H1 (cell line): ENCODE measurements around the gene PRKCI. TPM values are rescaled to one million over a fixed set of nuclear protein-coding genes. Genes with fewer than 3 reads are reported as not detected.

Source experiments
- CTCF ChIA-PET: fragments of 300-600 bp; sonication (Branson Sonifier 250); formaldehyde crosslinking; loops from one replicate; lab custom pipeline; 2021; ENCODE audit not compliant: partially characterized antibody; lab: Charles Lee
- POLR2A ChIA-PET: fragments of 300-600 bp; sonication (Branson Sonifier 250); formaldehyde crosslinking; loops from one replicate; lab custom pipeline; 2021; ENCODE audit warnings: inconsistent platforms; ENCODE audit not compliant: partially characterized antibody; lab: Charles Lee
- DNase-seq, 2 experiments: peaks; one replicate each; pipeline versions ENCODE4 v3.0.0 to v3.0.0-alpha.2; 2010 to 2022; ENCODE audit warnings: low spot score in 2 of 2, low read depth in 1 of 2, mixed read lengths in 1 of 2
- FAIRE-seq: peaks from 2 replicates; lab custom pipeline; 2011; peaks lifted over from hg19 to GRCh38; lab: Jason Lieb, UNC
- H2AFZ ChIP-seq: 2 replicates; pipeline ENCODE4 v1.8.1; 2012; ENCODE audit warnings: low read length, inconsistent platforms
- H2AK5ac ChIP-seq: 2 replicates; pipeline ENCODE4 v1.6.1; 2013; ENCODE audit warnings: low read depth, low read length
- H2BK120ac ChIP-seq: replicated peaks from 2 replicates; pipeline ENCODE3; 2013; ENCODE audit warnings: low read depth, low read length, inconsistent platforms
- H2BK12ac ChIP-seq: 2 replicates; pipeline ENCODE4 v1.6.1; 2013; ENCODE audit warnings: low read depth, low read length
- H2BK15ac ChIP-seq: 2 replicates; pipeline ENCODE4 v1.6.1; 2013; ENCODE audit warnings: low read length
- H2BK20ac ChIP-seq: 2 replicates; pipeline ENCODE4 v1.6.1; 2013; ENCODE audit warnings: low read length
- H2BK5ac ChIP-seq: 2 replicates; pipeline ENCODE4 v1.6.1; 2013; ENCODE audit warnings: low read depth, low read length
- H3K14ac ChIP-seq: 2 replicates; pipeline ENCODE4 v1.6.1; 2013; ENCODE audit warnings: inconsistent platforms; ENCODE audit not compliant: insufficient read length
- H3K18ac ChIP-seq: 2 replicates; pipeline ENCODE4 v1.6.1; 2013; ENCODE audit warnings: low read length; ENCODE audit errors: extremely low read depth
- H3K23ac ChIP-seq: 2 replicates; pipeline ENCODE4 v1.6.1; 2013; ENCODE audit warnings: inconsistent platforms; ENCODE audit not compliant: insufficient read length
- H3K23me2 ChIP-seq: 2 replicates; pipeline ENCODE4 v1.6.1; 2013; ENCODE audit warnings: low read depth, low read length
- H3K27ac ChIP-seq: 2 replicates; pipeline ENCODE4 v1.6.1; 2011; ENCODE audit warnings: low read depth, low read length, inconsistent platforms
- H3K27me3 ChIP-seq, 4 experiments: replicated peaks in 1 of 4; 1 replicate in 1 of 4; 2 replicates in 3 of 4; pipeline versions ENCODE4 v1.6.1 to v1.8.1; 2011 to 2013; ENCODE audit warnings: low read length in 3 of 4, mild to moderate bottlenecking in 3 of 4, inconsistent platforms in 2 of 4, mixed read lengths in 2 of 4, moderate library complexity in 1 of 4; ENCODE audit not compliant: control insufficient read depth in 3 of 4, insufficient read depth in 3 of 4; ENCODE audit errors: extremely low read depth in 1 of 4
- H3K36me3 ChIP-seq, 4 experiments: 2 replicates each; pipeline versions ENCODE4 v1.6.1 to v1.8.1; 2011 to 2013; ENCODE audit warnings: mild to moderate bottlenecking in 4 of 4, low read length in 3 of 4, moderate library complexity in 2 of 4, control low read depth in 1 of 4, inconsistent platforms in 1 of 4; ENCODE audit not compliant: insufficient read depth in 4 of 4, control insufficient read depth in 2 of 4
- H3K4ac ChIP-seq: replicated peaks from 2 replicates; pipeline ENCODE3; 2013; ENCODE audit warnings: low read length, low read depth, mixed read lengths, inconsistent platforms; ENCODE audit not compliant: insufficient read length
- H3K4me1 ChIP-seq, 4 experiments: replicated peaks in 1 of 4; 1 replicate in 1 of 4; 2 replicates in 3 of 4; pipeline versions ENCODE4 v1.6.1 to v1.8.1; 2011 to 2013; ENCODE audit warnings: low read length in 3 of 4, inconsistent platforms in 2 of 4, mixed read lengths in 1 of 4; ENCODE audit not compliant: insufficient read depth in 4 of 4, control insufficient read depth in 3 of 4
- H3K4me2 ChIP-seq, 2 experiments: 2 replicates each; pipeline versions ENCODE4 v1.6.1 to v1.8.1; 2011 to 2013; ENCODE audit warnings: low read depth in 2 of 2, low read length in 2 of 2, control low read depth in 1 of 2, inconsistent platforms in 1 of 2, mild to moderate bottlenecking in 1 of 2; ENCODE audit not compliant: insufficient read depth in 1 of 2
- H3K4me3 ChIP-seq, 4 experiments: fragments of 200-600, 300-600 bp in 1 of 4; sonication (generic), shearing (Covaris generic), sonication (Bioruptor Twin) in 1 of 4; 2 replicates each; pipeline versions ENCODE4 v1.5.1 to v1.8.1; 2011 to 2016; ENCODE audit warnings: low read length in 4 of 4, low read depth in 3 of 4, control low read depth in 2 of 4, inconsistent platforms in 2 of 4, mild to moderate bottlenecking in 2 of 4, mixed read lengths in 1 of 4, moderate library complexity in 1 of 4; ENCODE audit not compliant: insufficient read depth in 2 of 4; ENCODE audit errors: extremely low read depth in 1 of 4
- H3K56ac ChIP-seq: replicated peaks from 2 replicates; pipeline ENCODE3; 2013; ENCODE audit warnings: low read depth, mild to moderate bottlenecking, mixed read lengths, low read length, inconsistent platforms; ENCODE audit not compliant: insufficient read length
- H3K79me1 ChIP-seq: 2 replicates; pipeline ENCODE4 v1.6.1; 2013; ENCODE audit warnings: low read depth, low read length, control low read depth
- H3K79me2 ChIP-seq, 2 experiments: 2 replicates each; pipeline versions ENCODE4 v1.6.1 to v1.8.1; 2012 to 2013; ENCODE audit warnings: low read length in 2 of 2, mild to moderate bottlenecking in 2 of 2, inconsistent platforms in 1 of 2; ENCODE audit not compliant: insufficient read depth in 2 of 2, control insufficient read depth in 1 of 2
- H3K9ac ChIP-seq, 4 experiments: replicated peaks in 1 of 4; 1 replicate in 1 of 4; 2 replicates in 3 of 4; pipeline versions ENCODE4 v1.6.1 to v1.8.1; 2011 to 2013; ENCODE audit warnings: low read depth in 3 of 4, low read length in 3 of 4, control low read depth in 2 of 4, mild to moderate bottlenecking in 2 of 4, moderate library complexity in 2 of 4, inconsistent platforms in 1 of 4; ENCODE audit errors: extremely low read depth in 1 of 4
- H3K9me3 ChIP-seq, 2 experiments: 2 replicates each; pipeline versions ENCODE4 v1.6.1 to v1.8.1; 2012 to 2013; ENCODE audit warnings: mild to moderate bottlenecking in 2 of 2, moderate library complexity in 2 of 2, control low read depth in 1 of 2, inconsistent platforms in 1 of 2, low read depth in 1 of 2, low read length in 1 of 2, mixed read lengths in 1 of 2; ENCODE audit not compliant: insufficient read depth in 2 of 2
- H4K20me1 ChIP-seq, 2 experiments: replicated peaks in 1 of 2; 2 replicates each; pipeline versions ENCODE3 to v1.8.1; 2011 to 2013; ENCODE audit warnings: inconsistent platforms in 2 of 2, low read length in 2 of 2, mild to moderate bottlenecking in 1 of 2; ENCODE audit not compliant: insufficient read depth in 2 of 2, control insufficient read depth in 1 of 2
- H4K5ac ChIP-seq: 2 replicates; pipeline ENCODE4 v1.6.1; 2013; ENCODE audit warnings: low read length, low read depth, mixed read lengths, inconsistent platforms; ENCODE audit not compliant: insufficient read length
- H4K8ac ChIP-seq: 2 replicates; pipeline ENCODE4 v1.8.0; 2013; ENCODE audit warnings: mild to moderate bottlenecking, moderate library complexity, low read length, inconsistent platforms; ENCODE audit not compliant: insufficient read depth; ENCODE audit errors: extremely low read depth
- H4K91ac ChIP-seq: replicated peaks from 2 replicates; pipeline ENCODE3; 2013; ENCODE audit warnings: low read length, mixed read lengths, inconsistent platforms; ENCODE audit not compliant: insufficient read length
- ATF3 ChIP-seq: IDR thresholded peaks from 2 replicates; pipeline ENCODE4 v1.6.1; 2011; ENCODE audit warnings: low read depth, mild to moderate bottlenecking, low read length; ENCODE audit not compliant: insufficient read depth
- E2F6 ChIP-seq: IDR thresholded peaks from 2 replicates; pipeline ENCODE4 v1.6.1; 2012; ENCODE audit warnings: inconsistent platforms
- KDM1A ChIP-seq: fragments of 200-600, 300-600 bp; sonication (generic); IDR thresholded peaks from 2 replicates; pipeline ENCODE4 v1.7.1; 2016; ENCODE audit warnings: mild to moderate bottlenecking, low read length, borderline replicate concordance
- KDM5A ChIP-seq: fragments of 200-600 bp; IDR thresholded peaks from 2 replicates; pipeline ENCODE4 v1.7.1; 2012; ENCODE audit warnings: mild to moderate bottlenecking, low read length, inconsistent platforms, mixed read lengths
- RAD21 ChIP-seq, 2 experiments: IDR thresholded peaks in 1 of 2; conservative IDR thresholded peaks in 1 of 2; 2 replicates each; pipeline ENCODE4 v1.6.1; 2011; ENCODE audit warnings: low read depth in 2 of 2, low read length in 2 of 2, improper control_type of control experiment in 1 of 2, inconsistent platforms in 1 of 2, mild to moderate bottlenecking in 1 of 2, moderate library complexity in 1 of 2
- RNF2 ChIP-seq: fragments of 200-900, 300-1000 bp; sonication (generic); IDR thresholded peaks from 2 replicates; pipeline ENCODE4 v1.7.1; 2016; ENCODE audit warnings: borderline replicate concordance, low read depth, mild to moderate bottlenecking, antibody characterized with exemption, low read length; ENCODE audit not compliant: poor library complexity, severe bottlenecking; ENCODE audit errors: missing control alignments
- RXRA ChIP-seq: IDR thresholded peaks from 2 replicates; pipeline ENCODE4 v1.6.1; 2011; ENCODE audit warnings: low read depth, mild to moderate bottlenecking, low read length, moderate library complexity; ENCODE audit not compliant: insufficient read depth
- SIRT6 ChIP-seq: IDR thresholded peaks from one replicate; pipeline ENCODE4 v1.7.1; 2012; ENCODE audit warnings: low read length, inconsistent platforms
- SRF ChIP-seq: IDR thresholded peaks from 2 replicates; pipeline ENCODE4 v1.6.1; 2011; ENCODE audit warnings: mild to moderate bottlenecking, low read depth, low read length, moderate library complexity
- WGBS, 2 experiments: shearing (Covaris generic) in 1 of 2; methylation state at CpG; one replicate each; pipeline versions ENCODE4 v1.1.6 to v1.1.7; 2013 to 2015; ENCODE audit warnings: low lambda C conversion rate in 2 of 2, mixed read lengths in 2 of 2, inconsistent platforms in 1 of 2, low coverage in 1 of 2, missing lambda C conversion rate in 1 of 2; ENCODE audit not compliant: insufficient replicate concordance in 2 of 2, insufficient coverage in 1 of 2, insufficient read length in 1 of 2; ENCODE audit errors: extremely low coverage in 1 of 2, missing lambda C conversion rate in 1 of 2; 5-methylcytosine and 5-hydroxymethylcytosine counted together
- polyA plus RNA-seq, 7 experiments: library from polyadenylated mRNA; depleted of rRNA in 3 of 7; stranded (reverse) in 5 of 7; unstranded in 2 of 7; fragments of >200 nt in 5 of 7; fragments of 200-250 nt in 2 of 7; gene quantifications; 1 replicate in 5 of 7; 2 replicates in 1 of 7; 4 replicates in 1 of 7; pipeline versions ENCODE4 v1.2.1 to v1.2.3, GENCODE V29; 2011 to 2013; ENCODE audit warnings: missing spikeins in 2 of 7, mixed read lengths in 2 of 7
- total RNA-seq: library from RNA; stranded (reverse); fragmentation: NEBNext Ultra II Directional; extraction: Animal tissue kit (Norgen Biotek cat#: 25700); gene quantifications from 2 replicates; pipeline ENCODE4 v1.2.1, GENCODE V29; 2021

PRKCI gene
- total and polyA plus RNA-seq, 2 of the 8 experiments (the other 6 are each of a cell fraction or from before 2014, with no cell fraction given) = 24.3 to 100.0 TPM

- H2BK20ac ChIP-seq = no peak overlapping the region
- no peaks in the 10 kb centered on the region for H3K36me3 ChIP-seq
- 91% methylated on average over 11 of the region's 11 CpGs; no CpG with 5 or more reads in 1 of the 2 experiments for WGBS, 2 experiments
- H3K4me2 ChIP-seq = no peak overlapping the region
- no peak overlapping the region for H3K56ac ChIP-seq
- H4K8ac ChIP-seq = no peak overlapping the region
- no peak overlapping the region for H2AK5ac ChIP-seq
- POLR2A ChIA-PET = no interaction called here
- H3K4ac ChIP-seq = no peak overlapping the region
- FAIRE-seq (no peak), DNase-seq (no peak)
- no peak overlapping the region for H2BK12ac ChIP-seq
- H3K79me1 ChIP-seq = no peaks in the 10 kb centered on the region
- no peak overlapping the region for H3K23ac ChIP-seq
- no peak overlapping the region for H3K14ac ChIP-seq
- no peaks in the 10 kb centered on the region for H4K20me1 ChIP-seq
- H3K18ac ChIP-seq = no peak overlapping the region
- H2BK15ac ChIP-seq = no peak overlapping the region
- H3K4me3 ChIP-seq = no peak overlapping the region
- CTCF ChIA-PET = interaction anchor here (0.8 to 2.0 kb wide), 4 partner anchors 9 to 490 kb away, joined by 3 to 6 read pairs (median 3); no protein-coding TSS in a partner anchor
- H3K79me2 ChIP-seq = no peaks in the 10 kb centered on the region
- H3K9ac ChIP-seq = no peak overlapping the region
- no peaks in the 10 kb centered on the region; a peak in 2 of 7 replicates for H3K27me3 ChIP-seq
- no peak overlapping the region for H2AFZ ChIP-seq
- H3K27ac ChIP-seq = no peak overlapping the region
- peaks cover 2 to 3% of the 10 kb centered on the region in 2 experiments; a peak in 1 of 4 replicates for H3K9me3 ChIP-seq
- H3K4me1 ChIP-seq = peaks cover 0 to 11% (median 2%) of the 10 kb centered on the region in 4 experiments; a peak in 2 of 7 replicates
- no peak for TF ChIP-seq RAD21 (IDR thresholded peaks at IDR 0.05 in 1 of 2, conservative IDR thresholded peaks at IDR 0.05 in 1 of 2; ENCODE audit: low read depth in 2 of 2, low read length in 2 of 2)
- TF ChIP-seq KDM5A = no peak
- TF ChIP-seq KDM1A = no peak
- TF ChIP-seq RXRA = no peak
- no peak for TF ChIP-seq RNF2
- TF ChIP-seq SRF = no peak
- no peak for TF ChIP-seq ATF3
- TF ChIP-seq E2F6 = no peak
- TF ChIP-seq SIRT6 = no peak
- no peaks in the 10 kb centered on the region; the same call in 1 of the 2 replicates for H3K23me2 ChIP-seq
- no peak overlapping the region for H2BK5ac ChIP-seq
- H4K5ac ChIP-seq = no peak overlapping the region
- H2BK120ac ChIP-seq = no peak overlapping the region
- no peak overlapping the region for H4K91ac ChIP-seq
Measured at GRCh38 chr3:170321321-170322034, 99.3 kb downstream of the PRKCI start.
